Activated CD8-positive, alpha-beta memory T cell treated with anti-CD3 and anti-CD28 coated beads, Interleukin-2, amount 50 U/mL, for 24 hours (primary cell): Measurements from ENCODE around the gene NFIA.
"Not testable (repeated sequence)": the region's sequence is repeated elsewhere in the genome, so short reads cannot be mapped to it uniquely, and the experiment has no call there.

Experiments used
- DNase-seq: peaks from one replicate; pipeline ENCODE4 v3.0.0-alpha.2; 2020; ENCODE audit errors: extremely low read depth

Gene NFIA

GRCh38 chr1:61058483-61059245 lies 23.7 kb upstream of the NFIA start:
- no peak for DNase-seq

- not testable (repeated sequence) for DNase-seq
Observed at GRCh38 chr1:61061601-61062000, 20.8 kb upstream of the NFIA start.

- DNase-seq, result no peak
Observed at GRCh38 chr1:61064673-61065072, 17.7 kb upstream of the NFIA start.

GRCh38 chr1:61067446-61068019 lies 14.8 kb upstream of the NFIA start:
- DNase-seq, result no peak

- DNase-seq, result no peak
Observed at GRCh38 chr1:61070054-61070453, 12.3 kb upstream of the NFIA start.

- no peak for DNase-seq
Observed at GRCh38 chr1:61071205-61072130, 10.9 kb upstream of the NFIA start.

- no peak for DNase-seq
Observed at GRCh38 chr1:61073871-61074270, 8.5 kb upstream of the NFIA start.

- not testable (repeated sequence) for DNase-seq
Observed at GRCh38 chr1:61075833-61076232, 6.5 kb upstream of the NFIA start.

- DNase-seq, result peak; percentile 48
Observed at GRCh38 chr1:61076728-61077675, 5.4 kb upstream of the NFIA start.

GRCh38 chr1:61077676-61078541 lies 4.5 kb upstream of the NFIA start:
- peak; percentile 80 for DNase-seq

- no peak for DNase-seq
Observed at GRCh38 chr1:61078618-61079295, 3.6 kb upstream of the NFIA start.

GRCh38 chr1:61079296-61079897 lies 3.0 kb upstream of the NFIA start:
- DNase-seq, result no peak

GRCh38 chr1:61079898-61080336 lies 2.4 kb upstream of the NFIA start:
- no peak for DNase-seq

GRCh38 chr1:61080413-61081143 lies 1.8 kb upstream of the NFIA start:
- DNase-seq, result no peak

- DNase-seq, result no peak
Observed at GRCh38 chr1:61081144-61081685, 1.1 kb upstream of the NFIA start.

- no peak for DNase-seq
Observed at GRCh38 chr1:61081686-61082310, 563 bp upstream of the NFIA start.

GRCh38 chr1:61083013-61083806 lies 849 bp downstream of the NFIA start:
- no peak for DNase-seq
